ENCODE data around the gene WDR3. TPM values are rescaled to one million over a fixed set of nuclear protein-coding genes. Genes with fewer than 3 reads are reported as not detected.

The WDR3 gene
- total RNA-seq, 1 experiment from 2014 or later, result 61.4 TPM

DNA sequence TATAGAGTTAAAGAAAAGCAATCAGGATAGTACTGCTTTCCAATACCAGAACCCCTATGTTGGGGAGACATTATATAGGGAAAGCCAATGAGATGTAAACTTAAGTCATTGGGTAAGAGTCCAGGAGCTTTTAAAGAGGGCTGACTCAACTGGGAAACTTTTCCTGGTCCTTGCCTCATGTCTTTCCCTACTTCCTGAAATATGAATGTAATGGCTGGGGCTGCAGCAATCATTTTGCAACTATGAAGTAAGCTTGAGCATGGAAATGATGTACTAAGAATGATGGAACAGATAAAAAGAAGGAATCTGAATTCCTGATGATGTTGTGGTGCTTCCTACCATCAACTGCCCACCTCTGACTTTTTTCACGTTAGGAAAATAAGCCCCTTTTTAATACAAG lies 55.7 kb downstream of the WDR3 start:
- H3K4ac ChIP-seq (ENCODE audit: low read depth, low read length), result no peak overlapping the region
- no peaks in the 10 kb centered on the region for H3K9me3 ChIP-seq (ENCODE audit: control insufficient read depth, low read depth, low read length)
- H3K4me1 ChIP-seq (ENCODE audit: insufficient read depth, low read length), result no peaks in the 10 kb centered on the region
- H3K27ac Mint-ChIP-seq, result no peak overlapping the region
- no peak overlapping the region for H4K5ac ChIP-seq (ENCODE audit: insufficient read length, low read depth, low read length)
- H3K4me2 ChIP-seq (ENCODE audit: insufficient read depth, insufficient read length, low read length), result no peak overlapping the region
- H3K9ac ChIP-seq (ENCODE audit: extremely low read depth, insufficient read length, low read length), result no peak overlapping the region
- H3K4me3 Mint-ChIP-seq, result no peak overlapping the region
- no peak overlapping the region for H2BK5ac ChIP-seq (ENCODE audit: insufficient read length, low read length)
- WGBS (ENCODE audit: extremely low coverage, insufficient read length, low lambda C conversion rate), result no CpG with 5 or more reads among the region's 1 CpG
- no peak for DNase-seq
- no peak overlapping the region for H2AFZ ChIP-seq (ENCODE audit: low read length)
- peaks cover 5 to 9% of the 10 kb centered on the region in 2 experiments; a peak in 3 of 4 replicates for H3K4me1 Mint-ChIP-seq
- no peak overlapping the region for H2BK120ac ChIP-seq (ENCODE audit: low read depth, low read length, poor library complexity, severe bottlenecking)
- no peak overlapping the region for H3K18ac ChIP-seq (ENCODE audit: insufficient read length, low read depth, low read length)
- H4K91ac ChIP-seq (ENCODE audit: insufficient read length, low read depth, low read length), result no peak overlapping the region
- TF ChIP-seq, protein P1, sequence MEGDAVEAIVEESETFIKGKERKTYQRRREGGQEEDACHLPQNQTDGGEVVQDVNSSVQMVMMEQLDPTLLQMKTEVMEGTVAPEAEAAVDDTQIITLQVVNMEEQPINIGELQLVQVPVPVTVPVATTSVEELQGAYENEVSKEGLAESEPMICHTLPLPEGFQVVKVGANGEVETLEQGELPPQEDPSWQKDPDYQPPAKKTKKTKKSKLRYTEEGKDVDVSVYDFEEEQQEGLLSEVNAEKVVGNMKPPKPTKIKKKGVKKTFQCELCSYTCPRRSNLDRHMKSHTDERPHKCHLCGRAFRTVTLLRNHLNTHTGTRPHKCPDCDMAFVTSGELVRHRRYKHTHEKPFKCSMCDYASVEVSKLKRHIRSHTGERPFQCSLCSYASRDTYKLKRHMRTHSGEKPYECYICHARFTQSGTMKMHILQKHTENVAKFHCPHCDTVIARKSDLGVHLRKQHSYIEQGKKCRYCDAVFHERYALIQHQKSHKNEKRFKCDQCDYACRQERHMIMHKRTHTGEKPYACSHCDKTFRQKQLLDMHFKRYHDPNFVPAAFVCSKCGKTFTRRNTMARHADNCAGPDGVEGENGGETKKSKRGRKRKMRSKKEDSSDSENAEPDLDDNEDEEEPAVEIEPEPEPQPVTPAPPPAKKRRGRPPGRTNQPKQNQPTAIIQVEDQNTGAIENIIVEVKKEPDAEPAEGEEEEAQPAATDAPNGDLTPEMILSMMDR (conservative IDR thresholded peaks at IDR 0.05), result no peak
- H3T11ph ChIP-seq (ENCODE audit: low read length), result no peak overlapping the region
- H2AK5ac ChIP-seq (ENCODE audit: insufficient read length, low read length), result no peak overlapping the region
- no peak overlapping the region for H3K56ac ChIP-seq (ENCODE audit: insufficient read length, low read depth, low read length)
- H4K20me1 ChIP-seq (ENCODE audit: control insufficient read depth, insufficient read depth, insufficient read length), result no peaks in the 10 kb centered on the region
- H2BK15ac ChIP-seq (ENCODE audit: low read depth, low read length), result no peak overlapping the region
- no peak overlapping the region for H3K23ac ChIP-seq (ENCODE audit: insufficient read length, low read depth, low read length)
- H3K27ac ChIP-seq (ENCODE audit: insufficient read length, low read depth, low read length), result no peak overlapping the region
- no peak overlapping the region for H2BK12ac ChIP-seq (ENCODE audit: insufficient read length, low read depth, low read length)
- no peak overlapping the region for H3K14ac ChIP-seq (ENCODE audit: insufficient read depth, low read length)
- no peaks in the 10 kb centered on the region for H3K9me3 Mint-ChIP-seq
- no peaks in the 10 kb centered on the region for H3K79me2 ChIP-seq (ENCODE audit: insufficient read depth, low read length)
- H3K27me3 ChIP-seq (ENCODE audit: insufficient read depth, low read length), result no peaks in the 10 kb centered on the region
- H4K8ac ChIP-seq (replicated peaks; ENCODE audit: insufficient read length, low read depth, low read length), result no peak overlapping the region
- no peaks in the 10 kb centered on the region; a peak in 1 of 7 replicates for H3K36me3 Mint-ChIP-seq (ENCODE audit: insufficient read depth in 1 of 3, low read depth in 3 of 3)
- no peaks in the 10 kb centered on the region for H3K23me2 ChIP-seq (ENCODE audit: insufficient read length, low read depth, low read length, poor library complexity, severe bottlenecking)
- no peak overlapping the region for H2BK20ac ChIP-seq (ENCODE audit: low read depth, low read length, poor library complexity, severe bottlenecking)
- H3K79me1 ChIP-seq (ENCODE audit: insufficient read depth, low read depth, low read length, poor library complexity, severe bottlenecking), result no peaks in the 10 kb centered on the region
- no peaks in the 10 kb centered on the region for H3K27me3 Mint-ChIP-seq (ENCODE audit: low read depth)
